ENCODE measurements around the gene SMIM21. TPM values are rescaled to one million over a fixed set of nuclear protein-coding genes. Genes with fewer than 3 reads are reported as not detected.

SMIM21 gene
- total RNA-seq, 1 experiment from 2014 or later = not detected

DNA sequence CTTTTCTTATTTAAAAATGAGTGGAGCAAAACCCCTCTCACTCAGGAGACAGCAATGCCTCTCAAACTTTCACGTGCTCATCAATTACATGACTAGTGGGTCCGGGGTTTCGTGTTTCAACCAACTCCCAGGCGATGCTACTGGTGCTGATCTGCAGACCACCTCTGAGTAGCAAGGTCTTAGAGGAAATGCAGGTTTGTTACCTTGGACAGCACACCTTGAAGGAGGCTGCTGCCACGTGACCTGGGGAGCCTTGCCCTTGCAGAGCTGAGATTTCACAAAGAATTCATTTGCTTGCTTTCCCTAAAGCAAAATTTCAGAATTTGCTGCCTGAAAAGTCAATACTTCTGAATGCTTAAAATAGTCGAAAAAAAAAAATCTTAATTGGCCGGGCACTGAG is 32.4 kb downstream of the SMIM21 start:
- intact Hi-C loops (cut with micrococcal nuclease; ENCODE audit: unreplicated experiment) = no loop called here
- peaks cover 18% of the 10 kb centered on the region for H3K27me3 Mint-ChIP-seq (ENCODE audit: unreplicated experiment)
- CTCF ChIA-PET = no interaction called here
- TF ChIP-seq, protein P1, sequence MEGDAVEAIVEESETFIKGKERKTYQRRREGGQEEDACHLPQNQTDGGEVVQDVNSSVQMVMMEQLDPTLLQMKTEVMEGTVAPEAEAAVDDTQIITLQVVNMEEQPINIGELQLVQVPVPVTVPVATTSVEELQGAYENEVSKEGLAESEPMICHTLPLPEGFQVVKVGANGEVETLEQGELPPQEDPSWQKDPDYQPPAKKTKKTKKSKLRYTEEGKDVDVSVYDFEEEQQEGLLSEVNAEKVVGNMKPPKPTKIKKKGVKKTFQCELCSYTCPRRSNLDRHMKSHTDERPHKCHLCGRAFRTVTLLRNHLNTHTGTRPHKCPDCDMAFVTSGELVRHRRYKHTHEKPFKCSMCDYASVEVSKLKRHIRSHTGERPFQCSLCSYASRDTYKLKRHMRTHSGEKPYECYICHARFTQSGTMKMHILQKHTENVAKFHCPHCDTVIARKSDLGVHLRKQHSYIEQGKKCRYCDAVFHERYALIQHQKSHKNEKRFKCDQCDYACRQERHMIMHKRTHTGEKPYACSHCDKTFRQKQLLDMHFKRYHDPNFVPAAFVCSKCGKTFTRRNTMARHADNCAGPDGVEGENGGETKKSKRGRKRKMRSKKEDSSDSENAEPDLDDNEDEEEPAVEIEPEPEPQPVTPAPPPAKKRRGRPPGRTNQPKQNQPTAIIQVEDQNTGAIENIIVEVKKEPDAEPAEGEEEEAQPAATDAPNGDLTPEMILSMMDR (IDR thresholded peaks at IDR 0.05; ENCODE audit: unreplicated experiment) = no peak
- no peaks in the 10 kb centered on the region for H3K36me3 Mint-ChIP-seq (ENCODE audit: insufficient read depth, unreplicated experiment)
- H3K9me3 Mint-ChIP-seq (ENCODE audit: low read depth, unreplicated experiment) = peaks cover 2% of the 10 kb centered on the region
- no peak overlapping the region for H3K27ac Mint-ChIP-seq (ENCODE audit: unreplicated experiment)
- BruUV-seq (replicated peaks) = no TSS peak
- H3K4me3 Mint-ChIP-seq (ENCODE audit: low read depth, unreplicated experiment) = no peak overlapping the region
- DNase-seq = no peak
- no peaks in the 10 kb centered on the region for H3K4me1 Mint-ChIP-seq (ENCODE audit: low read depth, unreplicated experiment)

DNA sequence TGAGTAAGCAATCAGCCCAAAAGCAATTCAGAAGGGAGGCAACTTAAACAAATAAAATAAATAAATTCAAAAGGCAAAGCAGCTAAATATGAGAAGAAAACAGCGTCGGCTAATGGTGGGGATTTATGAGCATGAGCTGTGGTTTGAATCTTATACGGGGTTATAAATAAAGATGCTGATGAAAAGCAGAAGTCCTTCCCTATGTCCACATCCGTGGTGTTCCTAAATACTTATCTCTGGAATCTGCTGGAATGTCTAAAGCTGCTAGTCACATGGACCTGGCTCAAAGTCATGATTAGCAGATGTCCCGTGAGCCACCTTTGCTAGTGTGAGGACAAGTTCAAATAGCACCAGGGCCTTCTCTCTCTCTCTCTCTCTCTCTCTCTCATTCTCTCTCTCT is 33.8 kb downstream of the SMIM21 start:
- Mint-ChIP-seq H3K36me3 (ENCODE audit: insufficient read depth, unreplicated experiment) (peaks cover 3% of the 10 kb centered on the region), H3K27ac (ENCODE audit: unreplicated experiment) (no peak overlapping the region), H3K4me3 (ENCODE audit: low read depth, unreplicated experiment) (no peak overlapping the region), H3K4me1 (ENCODE audit: low read depth, unreplicated experiment) (no peaks in the 10 kb centered on the region), H3K9me3 (ENCODE audit: low read depth, unreplicated experiment) (peaks cover 2% of the 10 kb centered on the region), H3K27me3 (ENCODE audit: unreplicated experiment) (peaks cover 28% of the 10 kb centered on the region)
- TF ChIP-seq, protein P1 (IDR thresholded peaks at IDR 0.05; ENCODE audit: unreplicated experiment) = no peak
- DNase-seq = no peak
- no TSS peak for BruUV-seq (replicated peaks)
- CTCF ChIA-PET = interaction anchor here (0.7 kb wide), 1 partner anchor 1336 kb away, joined by 3 read pairs; no protein-coding TSS in a partner anchor
- intact Hi-C loops (cut with micrococcal nuclease; ENCODE audit: unreplicated experiment) = no loop called here

DNA sequence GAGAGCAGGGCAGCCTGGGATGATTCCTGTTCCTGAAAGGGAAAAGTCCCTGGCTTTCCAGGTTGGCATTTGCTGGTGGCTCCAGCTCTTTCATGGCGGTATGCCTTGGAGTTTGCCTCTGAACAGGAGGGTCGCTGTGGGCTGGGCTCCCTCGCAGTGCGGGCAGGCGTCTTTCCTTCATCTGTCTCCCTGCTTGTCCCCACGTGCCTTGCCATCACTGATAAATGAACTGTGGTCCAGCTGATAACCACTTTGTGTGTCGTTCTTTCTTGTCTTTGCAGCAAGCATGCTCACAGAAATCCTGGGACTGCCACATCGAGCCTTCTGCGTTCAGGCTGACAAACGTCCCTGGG is 35.3 kb downstream of the SMIM21 start:
- BruUV-seq (replicated peaks) = no TSS peak
- H3K36me3 Mint-ChIP-seq (ENCODE audit: insufficient read depth, unreplicated experiment) = peaks cover 3% of the 10 kb centered on the region
- CTCF ChIA-PET = no interaction called here
- H3K4me1 Mint-ChIP-seq (ENCODE audit: low read depth, unreplicated experiment) = no peaks in the 10 kb centered on the region
- no peak overlapping the region for H3K4me3 Mint-ChIP-seq (ENCODE audit: low read depth, unreplicated experiment)
- DNase-seq = no peak
- H3K27ac Mint-ChIP-seq (ENCODE audit: unreplicated experiment) = no peak overlapping the region
- TF ChIP-seq, protein P1 (IDR thresholded peaks at IDR 0.05; ENCODE audit: unreplicated experiment) = no peak
- peaks cover 2% of the 10 kb centered on the region for H3K9me3 Mint-ChIP-seq (ENCODE audit: low read depth, unreplicated experiment)
- intact Hi-C loops (cut with micrococcal nuclease; ENCODE audit: unreplicated experiment) = no loop called here
- H3K27me3 Mint-ChIP-seq (ENCODE audit: unreplicated experiment) = peaks cover 28% of the 10 kb centered on the region

DNA sequence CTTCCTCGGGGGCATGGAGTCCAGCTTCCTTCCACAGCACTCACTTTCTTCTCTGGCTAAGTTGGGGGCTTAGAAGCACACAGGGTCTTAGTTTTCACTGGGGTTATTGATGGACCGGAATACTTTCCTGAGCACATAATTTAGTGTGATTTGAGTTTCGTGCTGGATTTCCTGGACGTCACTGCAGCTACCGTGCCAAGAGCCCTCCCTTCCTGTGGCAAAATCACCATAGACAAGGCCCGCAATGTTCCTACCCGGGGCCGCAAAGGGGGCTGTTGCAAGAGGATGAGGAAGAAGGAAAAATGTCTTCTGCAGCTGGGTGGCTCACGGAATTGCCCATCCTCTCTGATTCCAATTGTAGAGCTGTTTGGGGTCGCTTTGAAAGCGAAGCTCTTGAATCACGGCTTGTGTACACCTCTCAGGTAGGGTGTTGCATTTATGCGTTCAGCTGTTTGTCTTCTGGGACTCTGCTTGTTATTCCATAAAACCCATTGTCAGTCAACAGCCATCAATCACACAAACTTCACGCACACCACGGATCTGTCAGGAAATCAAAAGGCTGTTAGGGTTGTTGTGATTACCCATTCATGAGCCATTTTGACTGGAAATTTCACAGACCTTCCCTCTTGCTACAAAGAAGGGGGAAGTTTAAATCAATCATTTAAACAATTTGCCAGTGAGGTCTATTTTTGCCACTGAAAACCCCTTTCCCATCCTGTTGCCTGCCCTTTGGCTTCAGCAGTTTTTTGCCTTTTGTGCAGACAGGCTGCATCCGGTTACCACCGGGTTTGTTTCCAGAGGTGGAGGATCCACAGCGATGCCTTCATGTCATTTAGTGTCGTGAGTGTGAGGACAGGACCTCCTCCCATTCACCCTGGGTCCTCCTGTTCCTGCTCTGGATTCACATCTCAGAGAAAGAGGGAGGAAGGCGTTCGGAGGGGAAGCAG is 36.0 kb downstream of the SMIM21 start:
- intact Hi-C loops (cut with micrococcal nuclease; ENCODE audit: unreplicated experiment) = no loop called here
- no peak for DNase-seq
- H3K36me3 Mint-ChIP-seq (ENCODE audit: insufficient read depth, unreplicated experiment) = peaks cover 3% of the 10 kb centered on the region
- no peaks in the 10 kb centered on the region for H3K4me1 Mint-ChIP-seq (ENCODE audit: low read depth, unreplicated experiment)
- TF ChIP-seq, protein P1 (IDR thresholded peaks at IDR 0.05; ENCODE audit: unreplicated experiment) = no peak
- peaks cover 28% of the 10 kb centered on the region for H3K27me3 Mint-ChIP-seq (ENCODE audit: unreplicated experiment)
- no TSS peak for BruUV-seq (replicated peaks)
- peaks cover 2% of the 10 kb centered on the region for H3K9me3 Mint-ChIP-seq (ENCODE audit: low read depth, unreplicated experiment)
- no peak overlapping the region for H3K27ac Mint-ChIP-seq (ENCODE audit: unreplicated experiment)
- CTCF ChIA-PET = no interaction called here
- no peak overlapping the region for H3K4me3 Mint-ChIP-seq (ENCODE audit: low read depth, unreplicated experiment)
